HG03103 (cell line): ENCODE data around the gene CFAP90.

Source experiments
- ATAC-seq: cut with Tn5 transposase; IDR thresholded peaks from one replicate; pipeline ENCODE4 v1.9.1; 2021; ENCODE audit warnings: low read depth; ENCODE audit not compliant: unreplicated experiment

CFAP90 gene

GRCh38 chr5:7850395-7851239 is at the start of gene CFAP90:
Gene CFAP90 (minus strand): TSS chr5:7851133. CDS start chr5:7851021, 112 bp downstream.
- no peak for ATAC-seq

GRCh38 chr5:7897014-7897600 is 46.2 kb upstream of the CFAP90 start:
- ATAC-seq = peak; percentile 82

GRCh38 chr5:7894860-7895259 is 43.9 kb upstream of the CFAP90 start:
- peak; percentile 77 for ATAC-seq

GRCh38 chr5:7894439-7894838 is 43.5 kb upstream of the CFAP90 start:
- no peak for ATAC-seq

GRCh38 chr5:7888901-7889300 is 38.0 kb upstream of the CFAP90 start:
- ATAC-seq = no peak

- ATAC-seq = no peak
These were observed 36.0 kb upstream of the CFAP90 start for GRCh38 chr5:7886849-7887475.

GRCh38 chr5:7884491-7885267 is 33.7 kb upstream of the CFAP90 start:
- ATAC-seq = no peak

- ATAC-seq = no peak
These were observed 32.0 kb upstream of the CFAP90 start for GRCh38 chr5:7882926-7883325.

GRCh38 chr5:7881816-7882215 is 30.9 kb upstream of the CFAP90 start:
- no peak for ATAC-seq

GRCh38 chr5:7881091-7881490 is 30.2 kb upstream of the CFAP90 start:
- no peak for ATAC-seq

GRCh38 chr5:7878381-7878873 is 27.5 kb upstream of the CFAP90 start:
- ATAC-seq = peak; percentile 95

GRCh38 chr5:7877851-7878250 is 26.9 kb upstream of the CFAP90 start:
- no peak for ATAC-seq

- ATAC-seq = peak; percentile 45
These were observed 25.9 kb upstream of the CFAP90 start for GRCh38 chr5:7876867-7877266.

GRCh38 chr5:7875151-7875550 is 24.2 kb upstream of the CFAP90 start:
- ATAC-seq = no peak

GRCh38 chr5:7874639-7875038 is 23.7 kb upstream of the CFAP90 start:
- no peak for ATAC-seq

- no peak for ATAC-seq
These were observed 22.3 kb upstream of the CFAP90 start for GRCh38 chr5:7873216-7873615.

- ATAC-seq = no peak
These were observed 21.7 kb upstream of the CFAP90 start for GRCh38 chr5:7872517-7873130.

- ATAC-seq = no peak
These were observed 20.7 kb upstream of the CFAP90 start for GRCh38 chr5:7871653-7872052.

GRCh38 chr5:7869474-7870136 is 18.7 kb upstream of the CFAP90 start:
- ATAC-seq = peak; percentile 16
